Muscle layer of duodenum (tissue), 2 donors: Measurements from ENCODE around the gene UNC50.

ENCODE experiments used
- H3K27ac ChIP-seq: one replicate; pipeline ENCODE4 v1.7.0; 2013; ENCODE audit warnings: mild to moderate bottlenecking, low read length
- H3K27me3 ChIP-seq: one replicate; pipeline ENCODE4 v1.7.0; 2013; ENCODE audit warnings: low read depth, mild to moderate bottlenecking, control low read depth, low read length
- H3K36me3 ChIP-seq, 2 donors: one replicate each; pipeline ENCODE4 v1.7.0; 2013; ENCODE audit warnings: low read length in 2 of 2, control low read depth in 1 of 2, mild to moderate bottlenecking in 1 of 2; ENCODE audit not compliant: insufficient read depth in 2 of 2, control insufficient read depth in 1 of 2
- H3K4me1 ChIP-seq, 2 donors: one replicate each; pipeline ENCODE4 v1.7.0; 2013; ENCODE audit warnings: low read length in 2 of 2, mild to moderate bottlenecking in 2 of 2, control low read depth in 1 of 2, moderate library complexity in 1 of 2; ENCODE audit not compliant: insufficient read depth in 2 of 2, control insufficient read depth in 1 of 2
- H3K4me3 ChIP-seq, 2 donors: one replicate each; pipeline ENCODE4 v1.7.0; 2013; ENCODE audit warnings: low read length in 2 of 2, low read depth in 1 of 2, mild to moderate bottlenecking in 1 of 2
- H3K9me3 ChIP-seq, 2 donors: one replicate each; pipeline ENCODE4 v1.7.0; 2013; ENCODE audit warnings: low read length in 2 of 2, control low read depth in 1 of 2, mild to moderate bottlenecking in 1 of 2; ENCODE audit not compliant: control insufficient read depth in 1 of 2
- donor health status: healthy.

UNC50 gene, protein sequence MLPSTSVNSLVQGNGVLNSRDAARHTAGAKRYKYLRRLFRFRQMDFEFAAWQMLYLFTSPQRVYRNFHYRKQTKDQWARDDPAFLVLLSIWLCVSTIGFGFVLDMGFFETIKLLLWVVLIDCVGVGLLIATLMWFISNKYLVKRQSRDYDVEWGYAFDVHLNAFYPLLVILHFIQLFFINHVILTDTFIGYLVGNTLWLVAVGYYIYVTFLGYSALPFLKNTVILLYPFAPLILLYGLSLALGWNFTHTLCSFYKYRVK

GRCh38 chr2:98608116-98608961 is at the start of gene UNC50, which contains the start of gene COA5:
UNC50 (plus strand) TSS chr2:98608589; CDS start chr2:98609760, 1,171 bp downstream.
COA5 (minus strand) TSS chr2:98608512; CDS start chr2:98608405, 107 bp downstream.
- H3K27ac ChIP-seq = peak within 1 kb of the TSS; percentile 96
- peak within 1 kb of the TSS; percentile 97 for H3K4me3 ChIP-seq
- H3K36me3 ChIP-seq = peaks cover 8 to 25% of the 10 kb centered on the region in 2 donors
- no peaks in the 10 kb centered on the region for H3K9me3 ChIP-seq
- no peaks in the 10 kb centered on the region for H3K27me3 ChIP-seq
- peaks cover 28 to 54% of the 10 kb centered on the region in 2 donors for H3K4me1 ChIP-seq

- no peaks in the 10 kb centered on the region for H3K27me3 ChIP-seq
- H3K4me3 ChIP-seq = no peak overlapping the region
- peak overlapping the region; percentile 57 for H3K27ac ChIP-seq
- H3K36me3 ChIP-seq = peaks cover 25 to 42% of the 10 kb centered on the region in 2 donors
- no peaks in the 10 kb centered on the region for H3K9me3 ChIP-seq
- H3K4me1 ChIP-seq = peaks cover 0 to 36% of the 10 kb centered on the region in 2 donors
These were observed 49.4 kb upstream of the UNC50 start for GRCh38 chr2:98558852-98559530.

GRCh38 chr2:98559581-98559980 is 48.8 kb upstream of the UNC50 start:
- H3K27ac ChIP-seq = peak overlapping the region; percentile 21
- no peaks in the 10 kb centered on the region for H3K9me3 ChIP-seq
- H3K4me1 ChIP-seq = peaks cover 0 to 36% of the 10 kb centered on the region in 2 donors
- peaks cover 19 to 42% of the 10 kb centered on the region in 2 donors for H3K36me3 ChIP-seq
- H3K4me3 ChIP-seq = no peak overlapping the region
- no peaks in the 10 kb centered on the region for H3K27me3 ChIP-seq

GRCh38 chr2:98560256-98560771 is 48.1 kb upstream of the UNC50 start:
- Histone ChIP-seq H3K4me3 (peak overlapping the region in 1 of 2 donors; percentile 23), H3K9me3 (no peaks in the 10 kb centered on the region), H3K27me3 (no peaks in the 10 kb centered on the region), H3K27ac (peak overlapping the region; percentile 48), H3K4me1 (peaks cover 0 to 36% of the 10 kb centered on the region in 2 donors), H3K36me3 (peaks cover 17 to 42% of the 10 kb centered on the region in 2 donors)

DNA sequence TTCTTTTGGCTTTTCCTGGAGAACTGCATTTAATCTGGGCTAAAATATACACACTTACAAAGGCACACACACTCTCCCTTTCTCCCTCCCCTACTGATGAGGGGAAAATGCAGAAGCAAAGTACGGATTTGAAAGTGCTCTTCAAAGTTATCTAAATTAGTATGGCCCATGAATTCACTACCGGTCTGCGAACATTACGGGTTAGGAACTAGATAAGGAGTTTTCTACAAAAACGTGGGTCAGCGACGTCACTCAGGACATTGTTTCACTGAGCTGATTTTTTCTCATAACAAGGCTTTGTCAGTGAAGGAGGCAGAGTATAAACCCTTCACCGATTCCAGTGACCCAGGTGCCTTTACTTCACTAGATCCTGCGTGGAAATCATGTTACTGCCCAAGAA is 47.4 kb upstream of the UNC50 start:
- Histone ChIP-seq H3K27ac (peak overlapping the region; percentile 48), H3K27me3 (no peaks in the 10 kb centered on the region), H3K9me3 (no peaks in the 10 kb centered on the region), H3K4me1 (peaks cover 0 to 36% of the 10 kb centered on the region in 2 donors), H3K4me3 (peak overlapping the region in 1 of 2 donors; percentile 23), H3K36me3 (peaks cover 16 to 42% of the 10 kb centered on the region in 2 donors)

GRCh38 chr2:98561902-98562695 is 46.3 kb upstream of the UNC50 start:
- H3K9me3 ChIP-seq = no peaks in the 10 kb centered on the region
- peak overlapping the region in 1 of 2 donors; percentile 15 for H3K4me3 ChIP-seq
- H3K27me3 ChIP-seq = no peaks in the 10 kb centered on the region
- H3K27ac ChIP-seq = peak overlapping the region; percentile 43
- H3K36me3 ChIP-seq = peaks cover 24 to 45% of the 10 kb centered on the region in 2 donors
- peaks cover 0 to 36% of the 10 kb centered on the region in 2 donors for H3K4me1 ChIP-seq

- H3K4me1 ChIP-seq = peaks cover 0 to 36% of the 10 kb centered on the region in 2 donors
- H3K9me3 ChIP-seq = no peaks in the 10 kb centered on the region
- H3K4me3 ChIP-seq = no peak overlapping the region
- peaks cover 35 to 51% of the 10 kb centered on the region in 2 donors for H3K36me3 ChIP-seq
- no peak overlapping the region for H3K27ac ChIP-seq
- H3K27me3 ChIP-seq = no peaks in the 10 kb centered on the region
These were observed 45.0 kb upstream of the UNC50 start for GRCh38 chr2:98563394-98563793.

- H3K36me3 ChIP-seq = peaks cover 44 to 64% of the 10 kb centered on the region in 2 donors
- H3K9me3 ChIP-seq = no peaks in the 10 kb centered on the region
- H3K27ac ChIP-seq = no peak overlapping the region
- no peak overlapping the region for H3K4me3 ChIP-seq
- no peaks in the 10 kb centered on the region for H3K27me3 ChIP-seq
- H3K4me1 ChIP-seq = peaks cover 0 to 26% of the 10 kb centered on the region in 2 donors
These were observed 43.8 kb upstream of the UNC50 start for GRCh38 chr2:98564541-98565132.

DNA sequence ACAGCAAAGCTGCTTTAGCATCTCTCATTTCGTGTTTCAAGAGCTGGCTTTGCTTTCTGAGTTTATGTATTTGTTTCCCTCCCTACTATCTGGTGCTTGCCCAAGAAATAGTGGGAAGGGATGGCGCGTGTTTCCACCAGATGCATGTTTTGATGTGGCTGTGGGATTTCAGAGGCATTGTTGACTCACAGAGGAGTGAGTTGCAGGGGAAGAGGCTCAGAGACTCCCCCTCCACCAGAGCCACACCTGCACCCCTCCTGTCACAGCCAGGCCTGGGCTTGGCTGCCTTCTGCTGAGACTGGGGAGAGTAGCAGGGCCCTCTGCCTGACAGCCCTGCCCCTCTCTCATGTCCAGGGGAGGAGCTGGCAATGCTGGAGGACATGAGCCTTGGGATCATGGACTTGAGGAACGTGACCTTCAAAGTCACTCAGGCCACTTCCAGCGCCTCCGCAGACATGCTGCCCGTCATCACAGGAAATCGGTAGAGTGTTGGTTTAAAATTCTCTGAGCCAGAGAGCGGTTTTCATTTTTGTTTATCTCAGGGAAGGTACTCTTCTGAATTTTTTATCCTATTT is 43.0 kb upstream of the UNC50 start:
- no peak overlapping the region for H3K27ac ChIP-seq
- H3K9me3 ChIP-seq = no peaks in the 10 kb centered on the region
- no peak overlapping the region for H3K4me3 ChIP-seq
- peaks cover 50 to 71% of the 10 kb centered on the region in 2 donors for H3K36me3 ChIP-seq
- no peaks in the 10 kb centered on the region for H3K27me3 ChIP-seq
- peaks cover 0 to 20% of the 10 kb centered on the region in 2 donors for H3K4me1 ChIP-seq

GRCh38 chr2:98565941-98566340 is 42.4 kb upstream of the UNC50 start:
- Histone ChIP-seq H3K4me3 (no peak overlapping the region), H3K27ac (no peak overlapping the region), H3K27me3 (no peaks in the 10 kb centered on the region), H3K4me1 (peaks cover 0 to 14% of the 10 kb centered on the region in 2 donors), H3K36me3 (peaks cover 55 to 77% of the 10 kb centered on the region in 2 donors), H3K9me3 (no peaks in the 10 kb centered on the region)
